Keratinocyte (primary cell): ENCODE measurements around the gene TBC1D19.

ENCODE experiments used
- CTCF ChIP-seq, 3 experiments: IDR thresholded peaks in 1 of 3; conservative IDR thresholded peaks in 1 of 3; optimal IDR thresholded peaks in 1 of 3; 2 replicates in 2 of 3; 3 replicates in 1 of 3; pipeline versions ENCODE3 to v1.5.1; 2011; ENCODE audit warnings: low read length in 3 of 3, mild to moderate bottlenecking in 3 of 3, moderate library complexity in 2 of 3, control low read depth in 1 of 3, inconsistent platforms in 1 of 3; ENCODE audit not compliant: insufficient read depth in 2 of 3; ENCODE audit errors: extremely low read depth in 1 of 3
- EZH2 ChIP-seq: IDR thresholded peaks from one replicate; pipeline ENCODE4 v1.6.1; 2012; ENCODE audit warnings: inconsistent platforms, mild to moderate bottlenecking, low read length, moderate library complexity

- TF ChIP-seq CTCF (optimal IDR thresholded peaks at IDR 0.05 in 1 of 3, IDR thresholded peaks at IDR 0.05 in 1 of 3, conservative IDR thresholded peaks at IDR 0.05 in 1 of 3; ENCODE audit: extremely low read depth in 1 of 3, insufficient read depth in 2 of 3, low read length in 3 of 3) (no peak), EZH2 (no peak)
These were observed 76.4 kb downstream of the TBC1D19 start for GRCh38 chr4:26660261-26660660.
